GM11168 (cell line): Measurements from ENCODE around the gene SIAH1.
"Not testable (repeated sequence)": the region's sequence is repeated elsewhere in the genome, so short reads cannot be mapped to it uniquely, and the experiment has no call there.

Experiments
- in situ Hi-C: fragments of 300-500 bp; cut with MboI; formaldehyde crosslinking; loops from one replicate; pipeline ENCODE4 v1.12.0; 2022; ENCODE audit warnings: low sequenced_read_pairs; ENCODE audit not compliant: unreplicated experiment

SIAH1 gene

DNA sequence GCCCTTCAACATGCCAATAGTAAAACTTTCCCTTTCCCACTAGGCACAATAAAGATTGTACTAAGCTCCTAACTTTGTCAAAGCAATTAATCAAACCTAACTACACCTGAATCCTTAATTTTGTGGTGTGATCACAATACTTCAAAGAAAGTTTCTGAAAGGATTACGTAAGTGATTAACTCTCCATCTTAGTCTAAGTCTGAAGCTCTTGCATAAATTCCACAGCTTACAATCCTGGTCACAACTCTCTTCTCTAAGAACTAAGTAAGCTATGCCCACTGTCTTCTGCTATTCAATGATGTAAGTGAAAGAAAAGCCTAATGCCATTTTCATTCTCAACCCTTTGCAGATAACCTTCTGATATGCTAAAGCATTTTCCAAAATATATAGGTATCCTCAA is 15.4 kb downstream of the SIAH1 start:
- in situ Hi-C loops, result no loop called here

- in situ Hi-C loops, result no loop called here
Observed at GRCh38 chr16:48367441-48368049, 17.7 kb downstream of the SIAH1 start.

GRCh38 chr16:48366165-48367093 is 18.8 kb downstream of the SIAH1 start:
- in situ Hi-C loops, result no loop called here

GRCh38 chr16:48365601-48366164 is 19.5 kb downstream of the SIAH1 start:
- in situ Hi-C loops, result no loop called here

DNA sequence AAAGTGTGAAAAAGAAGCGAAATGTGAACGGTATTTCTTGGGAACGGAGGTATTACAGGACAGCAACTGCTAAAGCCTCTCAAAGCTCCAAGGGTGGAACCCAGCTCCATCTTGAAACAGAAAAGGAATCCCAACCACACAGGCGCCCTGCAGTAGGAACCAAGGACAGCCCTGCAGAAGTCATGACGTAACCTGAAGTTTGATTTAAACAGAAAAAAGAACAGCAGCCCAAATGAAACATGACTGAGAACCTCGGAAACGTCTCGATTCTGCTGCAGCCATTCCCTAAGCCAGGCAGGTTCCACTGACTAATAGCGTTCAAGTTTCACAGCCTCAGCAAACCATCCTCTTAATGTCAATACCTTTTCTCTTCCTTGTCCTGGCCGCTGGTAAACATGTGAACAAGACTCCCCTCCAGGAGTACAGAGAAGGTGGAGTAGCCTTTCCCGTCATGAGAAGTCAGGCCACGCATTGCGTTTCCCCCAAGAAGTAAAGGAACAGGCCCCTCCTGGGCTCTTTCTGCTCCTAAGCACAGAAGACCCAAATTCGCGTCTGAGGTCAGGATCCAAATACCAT is 20.1 kb downstream of the SIAH1 start:
- in situ Hi-C loops, result no loop called here

GRCh38 chr16:48361540-48362144 is 23.6 kb downstream of the SIAH1 start:
- in situ Hi-C loops, result no loop called here

GRCh38 chr16:48361012-48361411 is 24.2 kb downstream of the SIAH1 start:
- in situ Hi-C loops, result no loop called here

DNA sequence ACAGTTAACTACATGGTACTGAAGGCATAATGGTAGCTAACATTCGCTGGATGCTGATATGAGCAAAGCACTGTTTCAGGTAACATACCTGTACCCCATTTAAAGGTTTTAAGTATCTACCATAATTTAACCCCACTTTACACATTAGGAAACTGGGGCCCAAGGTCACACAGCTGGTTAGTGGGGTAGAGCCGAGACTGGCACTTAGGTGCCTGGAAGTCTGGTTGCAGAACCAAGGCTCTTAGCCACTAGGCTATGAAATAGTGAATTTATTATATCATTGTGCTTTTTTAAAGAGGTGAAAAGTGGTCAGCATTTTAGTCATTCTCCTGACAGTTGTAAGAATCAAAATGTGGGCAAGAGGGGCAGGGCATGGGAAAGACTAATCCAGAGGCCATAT is 25.2 kb downstream of the SIAH1 start:
- in situ Hi-C loops, result loop anchor here (5.0 kb wide), 1 partner anchor 252 kb away; the partner anchor contains the start of gene N4BP1

DNA sequence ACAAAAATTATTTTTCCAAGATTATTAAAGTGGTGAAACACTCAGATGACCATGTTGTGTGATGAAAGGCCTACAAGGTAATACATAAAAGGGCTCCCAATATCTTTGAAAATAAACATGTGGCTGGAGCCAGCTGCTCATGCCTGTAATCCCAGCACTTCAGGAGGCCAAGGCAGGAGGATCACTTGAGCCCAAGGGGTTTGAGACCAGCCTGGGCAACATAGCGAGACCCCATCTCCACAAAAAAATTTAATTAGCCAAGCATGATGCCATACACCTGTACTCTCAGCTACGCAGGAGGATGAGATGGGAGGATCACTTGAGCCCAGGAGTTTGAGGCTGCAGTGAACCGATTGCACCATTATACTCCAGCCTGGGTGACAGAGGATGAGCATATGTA is 26.8 kb downstream of the SIAH1 start:
- in situ Hi-C loops, result loop anchor here (5.0 kb wide), 1 partner anchor 254 kb away; the partner anchor contains the start of gene N4BP1

DNA sequence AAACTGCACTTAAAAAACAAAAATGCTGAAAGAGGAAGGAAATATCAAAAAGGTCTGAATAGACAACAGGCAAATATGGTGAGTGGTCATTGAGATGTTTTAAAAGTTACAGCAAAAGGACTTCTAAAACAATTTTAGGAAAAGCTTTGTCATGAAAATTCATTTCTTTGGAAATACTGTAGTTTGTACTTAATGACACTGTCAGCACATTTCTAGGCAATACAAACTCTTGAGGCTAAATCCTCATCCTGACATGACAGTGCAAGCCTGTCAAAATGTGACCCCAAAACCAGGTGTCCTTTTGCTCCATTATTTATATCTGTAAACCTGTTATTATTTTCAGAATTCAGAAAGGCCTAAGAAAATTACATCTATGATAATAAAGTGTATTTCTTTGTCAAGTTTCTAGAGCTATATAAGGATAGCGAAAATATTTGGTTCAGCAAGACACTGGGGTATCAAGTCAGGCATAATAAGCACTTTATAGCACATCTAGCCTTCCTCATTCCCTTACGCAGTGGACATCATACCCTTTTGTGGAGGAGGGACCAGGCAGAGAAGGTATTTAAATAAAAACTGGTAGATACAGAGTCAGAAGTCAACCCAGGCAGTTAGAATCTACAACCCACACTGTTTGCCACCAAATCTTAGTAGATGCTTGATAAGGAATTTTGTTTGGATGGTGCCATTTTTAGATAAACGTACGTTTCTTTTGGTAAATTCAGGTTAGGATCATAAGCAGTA is 28.4 kb downstream of the SIAH1 start:
- in situ Hi-C loops, result loop anchor here (5.0 kb wide), 1 partner anchor 255 kb away; the partner anchor contains the start of gene N4BP1

- in situ Hi-C loops, result loop anchor here (5.0 kb wide), 1 partner anchor 257 kb away; the partner anchor contains the start of gene N4BP1
Observed at GRCh38 chr16:48354877-48355855, 30.0 kb downstream of the SIAH1 start.

DNA sequence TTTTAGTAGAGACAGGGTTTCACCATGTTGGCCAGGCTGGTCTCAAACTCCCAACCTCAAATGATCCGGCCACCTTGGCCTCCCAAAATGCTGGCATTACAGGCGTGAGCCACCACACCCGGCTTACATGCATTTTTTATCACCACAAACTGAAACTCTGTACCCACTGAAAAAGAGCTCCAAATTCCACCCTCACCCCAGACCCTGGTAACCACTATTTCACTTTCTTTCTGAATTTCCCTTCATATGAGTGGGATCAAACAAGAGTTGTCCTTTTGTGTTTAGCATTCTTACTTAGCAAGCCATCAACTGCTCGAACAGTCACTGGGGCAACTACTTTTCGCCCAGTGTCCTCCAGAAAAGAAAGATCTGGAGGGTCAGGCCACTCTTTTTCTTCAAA is 30.8 kb downstream of the SIAH1 start:
- in situ Hi-C loops, result not testable (repeated sequence)

DNA sequence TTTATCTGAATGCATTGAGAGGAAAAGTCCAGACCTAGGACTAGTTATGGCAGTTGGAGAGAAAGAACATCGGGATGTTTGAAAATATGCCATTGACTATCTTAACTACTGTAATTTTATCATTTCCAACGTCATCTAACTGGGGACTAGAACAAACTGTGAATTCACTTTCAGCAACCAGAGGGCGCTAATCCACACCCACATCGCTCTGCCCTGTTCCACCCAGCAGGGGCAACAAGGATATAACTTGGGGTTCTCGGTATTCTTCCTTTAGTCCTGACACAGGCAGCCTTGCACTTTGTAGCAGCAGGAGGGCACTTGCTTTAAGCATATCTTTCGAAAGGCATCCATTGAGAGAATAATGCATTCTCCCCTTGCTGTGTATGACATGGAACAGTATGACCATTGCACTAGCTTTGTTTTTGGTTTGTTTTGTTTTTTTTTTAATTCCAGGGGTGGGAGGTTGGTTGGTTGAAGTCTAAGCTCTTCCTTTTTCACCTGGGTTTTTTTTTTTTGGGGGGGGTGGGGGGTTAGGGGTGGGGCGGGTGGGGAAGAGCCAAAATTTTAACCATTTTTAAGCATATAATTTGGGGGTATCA is 31.5 kb downstream of the SIAH1 start:
- in situ Hi-C loops, result no loop called here

- in situ Hi-C loops, result no loop called here
Observed at GRCh38 chr16:48352648-48353390, 32.4 kb downstream of the SIAH1 start.

- in situ Hi-C loops, result no loop called here
Observed at GRCh38 chr16:48350736-48351135, 34.5 kb downstream of the SIAH1 start.

- in situ Hi-C loops, result no loop called here
Observed at GRCh38 chr16:48347980-48348379, 37.2 kb downstream of the SIAH1 start.

GRCh38 chr16:48347191-48347865 is 37.9 kb downstream of the SIAH1 start:
- in situ Hi-C loops, result no loop called here
